ENCODE measurements around the gene HOXA3. TPM values are rescaled to one million over a fixed set of nuclear protein-coding genes. Genes with fewer than 3 reads are reported as not detected.

HOXA3 gene
- total RNA-seq, 8 experiments from 2014 or later: 1.4 to 38.6 (median 18.7) TPM

DNA sequence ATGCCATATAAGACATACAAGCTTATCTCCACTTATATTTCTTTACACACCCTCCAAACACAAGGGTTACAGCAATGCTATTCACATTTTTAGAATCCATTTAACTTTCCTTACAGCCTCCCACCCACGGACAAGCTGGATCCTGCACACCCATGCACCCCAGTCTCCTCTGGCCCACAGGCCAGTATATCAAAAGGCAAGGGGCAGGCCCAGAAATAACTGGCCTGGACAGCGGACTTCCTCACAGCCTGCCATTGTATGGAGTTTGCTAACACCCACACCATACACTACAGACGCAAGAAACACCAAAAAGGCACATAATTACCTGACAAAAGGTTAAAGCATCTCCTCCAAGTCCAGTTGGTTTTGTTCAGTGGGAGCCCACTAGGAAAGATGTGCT, 33.8 kb downstream of the HOXA3 start:
- Histone ChIP-seq H3K4me3 (peak overlapping the region; percentile 61 to 87 (median 80)), H3K27ac (peak overlapping the region; percentile 92 to 94), H3K4me1 (replicated peaks in 1 of 2) (peaks cover 12 to 48% of the 10 kb centered on the region in 2 donors)
- 0 to 60% (median 20%) methylated on average over 1 to 2 of the region's 3 CpGs; no CpG with 5 or more reads in 3 of the 10 experiments for WGBS, 10 experiments
- no peak for ATAC-seq (replicated peaks in 6 of 8)
- in situ Hi-C loops (cut with MboI; ENCODE audit: low pct_unique_long_range_greater_than_20kb in 2 of 9, low sequenced_read_pairs in 9 of 9, unreplicated experiment in 9 of 9): loop anchor here in 1 of 9 experiments (25.0 kb wide), 1 partner anchor 256 kb away; the partner anchor contains the start of gene SKAP2

DNA sequence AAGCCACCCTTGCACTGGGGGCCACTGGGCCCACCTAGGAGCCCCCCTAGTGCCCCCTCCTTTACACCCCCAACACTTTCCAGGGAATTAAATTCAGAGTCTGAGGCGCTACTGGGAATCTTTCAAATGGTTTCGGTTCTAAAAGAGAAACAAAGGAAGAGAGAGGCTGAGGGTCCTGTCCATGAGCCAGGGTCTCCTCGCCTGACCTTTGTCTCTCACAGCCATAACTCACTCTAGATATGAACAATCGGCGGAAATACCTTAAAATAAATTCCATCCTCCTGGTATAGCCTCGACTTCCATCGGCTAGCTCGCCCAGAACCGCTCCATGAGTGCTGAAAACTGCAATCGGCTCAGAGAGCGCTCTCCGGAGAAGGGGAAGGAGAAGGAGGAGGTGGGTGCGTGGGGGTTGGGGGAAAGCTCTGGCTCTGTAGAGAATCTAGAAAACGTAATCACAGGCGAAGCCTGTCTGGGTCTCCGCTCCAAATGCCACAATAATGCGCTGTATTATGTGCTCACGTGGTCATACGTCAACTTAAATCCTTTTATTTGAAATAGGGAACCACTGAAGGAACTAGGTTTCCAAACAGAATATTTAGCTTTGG, 34.4 kb downstream of the HOXA3 start:
- Histone ChIP-seq H3K27ac (peak overlapping the region; percentile 92 to 94), H3K4me3 (peak overlapping the region; percentile 61 to 87 (median 80)), H3K4me1 (replicated peaks in 1 of 2) (peaks cover 12 to 42% of the 10 kb centered on the region in 2 donors)
- in situ Hi-C loops (cut with MboI; ENCODE audit: low pct_unique_long_range_greater_than_20kb in 2 of 9, low sequenced_read_pairs in 9 of 9, unreplicated experiment in 9 of 9): loop anchor here in 1 of 9 experiments (25.0 kb wide), 1 partner anchor 256 kb away; the partner anchor contains the start of gene SKAP2
- 0 to 100% (median 8%) methylated on average over 1 to 9 of the region's 19 CpGs; no CpG with 5 or more reads in 1 of the 10 experiments for WGBS, 10 experiments
- ATAC-seq (replicated peaks in 6 of 8): peak in 1 of 8 experiments; percentile 3

DNA sequence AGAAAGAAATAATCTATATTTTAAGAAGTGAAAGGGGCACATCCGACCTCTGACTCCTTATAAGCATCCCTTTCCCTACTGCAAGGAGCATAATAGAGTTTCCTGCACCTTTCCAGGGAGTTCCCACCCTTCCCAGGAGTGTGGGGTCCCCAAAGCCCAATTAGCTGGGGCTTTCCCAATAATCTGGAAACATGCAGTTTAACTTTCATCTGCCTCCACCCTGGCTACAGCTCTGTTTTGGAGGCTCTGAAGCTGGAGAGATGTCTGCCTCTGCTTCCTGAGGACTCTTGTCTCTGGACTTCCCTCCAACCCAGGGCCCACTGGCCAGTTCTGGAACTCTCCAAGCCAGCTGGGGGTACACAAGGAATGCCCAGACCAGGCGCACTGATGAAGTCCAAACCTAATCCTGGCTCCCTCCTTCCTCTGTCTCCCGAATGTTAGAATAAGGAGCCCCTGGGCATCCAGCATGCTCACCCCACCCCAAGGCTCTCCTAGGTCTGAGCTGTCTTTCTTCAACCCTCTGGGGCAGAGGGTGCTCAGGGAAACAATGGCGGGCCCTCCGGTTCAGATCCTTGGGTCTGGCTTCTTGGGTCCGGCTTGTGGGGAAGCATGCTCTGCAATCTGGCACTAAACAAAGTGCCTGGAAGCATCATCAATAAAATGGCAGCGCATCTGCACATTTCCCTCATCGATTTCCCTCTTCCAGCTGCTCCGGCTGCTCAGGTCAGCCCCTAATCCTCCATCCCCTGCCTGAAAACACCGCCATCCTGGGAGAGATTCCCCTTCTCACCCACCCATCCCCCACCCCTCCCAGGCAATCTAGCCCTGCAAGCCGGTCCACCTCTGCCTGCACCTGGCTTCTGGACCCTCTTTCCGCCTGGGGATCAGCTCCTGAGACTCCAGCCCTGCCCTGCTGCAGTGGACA, 35.2 kb downstream of the HOXA3 start:
- peaks cover 12 to 38% of the 10 kb centered on the region in 2 donors for H3K4me1 ChIP-seq (replicated peaks in 1 of 2)
- no peak for ATAC-seq (replicated peaks in 6 of 8)
- in situ Hi-C loops (cut with MboI; ENCODE audit: low pct_unique_long_range_greater_than_20kb in 2 of 9, low sequenced_read_pairs in 9 of 9, unreplicated experiment in 9 of 9): loop anchor here in 1 of 9 experiments (25.0 kb wide), 1 partner anchor 255 kb away; the partner anchor contains the start of gene SKAP2
- H3K4me3 ChIP-seq: peak overlapping the region; percentile 61 to 87 (median 80)
- 0 to 83% (median 8%) methylated on average over 1 to 6 of the region's 12 CpGs; no CpG with 5 or more reads in 6 of the 10 experiments for WGBS, 10 experiments
- peak overlapping the region; percentile 92 to 94 for H3K27ac ChIP-seq

DNA sequence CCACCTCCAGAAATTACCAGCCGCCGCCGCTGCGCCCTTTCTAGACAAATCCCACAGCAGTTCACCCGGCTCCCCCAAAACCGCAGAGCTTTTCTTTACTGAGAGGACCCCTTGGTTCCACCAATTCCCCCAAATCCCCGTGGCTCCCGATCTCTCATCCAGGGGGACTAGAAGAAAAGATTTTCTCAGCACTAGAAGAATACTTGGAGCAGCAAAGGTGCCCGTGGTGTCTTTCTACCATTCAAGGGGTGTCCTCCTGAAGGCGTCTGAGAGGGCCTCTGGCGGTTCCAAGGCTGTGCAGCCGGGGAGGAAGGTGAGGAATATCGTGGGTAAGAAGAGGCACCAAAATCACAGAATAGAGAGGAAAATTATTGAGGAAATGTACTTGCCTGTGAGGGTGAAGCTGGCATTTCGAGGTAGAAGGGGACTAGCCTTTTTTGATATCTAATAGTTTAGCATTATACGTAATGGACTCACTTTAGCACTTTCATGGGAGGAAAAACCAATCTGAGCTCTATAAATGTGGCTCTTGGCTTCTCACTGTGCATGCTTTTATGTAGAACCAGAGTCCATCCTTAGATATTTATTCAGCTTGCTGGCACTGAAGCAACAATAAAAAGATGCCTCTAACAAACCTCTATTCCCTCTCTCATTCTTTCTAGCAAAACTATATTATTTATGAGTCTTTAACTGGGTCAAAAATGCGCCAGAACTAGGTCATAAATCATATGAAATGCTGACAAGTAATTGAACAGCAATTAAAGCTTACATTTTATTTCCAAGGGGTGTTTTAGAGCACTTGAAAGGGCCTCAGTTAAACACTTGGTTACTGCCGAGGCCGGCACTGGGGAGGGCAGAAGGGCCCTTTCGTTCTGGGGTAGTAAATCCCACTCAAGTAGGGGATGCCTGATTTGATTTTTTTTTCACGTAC, 36.1 kb downstream of the HOXA3 start:
- in situ Hi-C loops (cut with MboI; ENCODE audit: low pct_unique_long_range_greater_than_20kb in 2 of 9, low sequenced_read_pairs in 9 of 9, unreplicated experiment in 9 of 9): loop anchor here in 1 of 9 experiments (25.0 kb wide), 1 partner anchor 254 kb away; the partner anchor contains the start of gene SKAP2
- Histone ChIP-seq H3K4me1 (replicated peaks in 1 of 2) (peaks cover 12 to 33% of the 10 kb centered on the region in 2 donors), H3K4me3 (peak overlapping the region; percentile 61 to 87 (median 80)), H3K27ac (peak overlapping the region; percentile 92 to 94)
- no peak for ATAC-seq (replicated peaks in 6 of 8)
- WGBS, 10 experiments: 0 to 86% (median 20%) methylated on average over 2 to 18 of the region's 20 CpGs; no CpG with 5 or more reads in 1 of the 10 experiments

DNA sequence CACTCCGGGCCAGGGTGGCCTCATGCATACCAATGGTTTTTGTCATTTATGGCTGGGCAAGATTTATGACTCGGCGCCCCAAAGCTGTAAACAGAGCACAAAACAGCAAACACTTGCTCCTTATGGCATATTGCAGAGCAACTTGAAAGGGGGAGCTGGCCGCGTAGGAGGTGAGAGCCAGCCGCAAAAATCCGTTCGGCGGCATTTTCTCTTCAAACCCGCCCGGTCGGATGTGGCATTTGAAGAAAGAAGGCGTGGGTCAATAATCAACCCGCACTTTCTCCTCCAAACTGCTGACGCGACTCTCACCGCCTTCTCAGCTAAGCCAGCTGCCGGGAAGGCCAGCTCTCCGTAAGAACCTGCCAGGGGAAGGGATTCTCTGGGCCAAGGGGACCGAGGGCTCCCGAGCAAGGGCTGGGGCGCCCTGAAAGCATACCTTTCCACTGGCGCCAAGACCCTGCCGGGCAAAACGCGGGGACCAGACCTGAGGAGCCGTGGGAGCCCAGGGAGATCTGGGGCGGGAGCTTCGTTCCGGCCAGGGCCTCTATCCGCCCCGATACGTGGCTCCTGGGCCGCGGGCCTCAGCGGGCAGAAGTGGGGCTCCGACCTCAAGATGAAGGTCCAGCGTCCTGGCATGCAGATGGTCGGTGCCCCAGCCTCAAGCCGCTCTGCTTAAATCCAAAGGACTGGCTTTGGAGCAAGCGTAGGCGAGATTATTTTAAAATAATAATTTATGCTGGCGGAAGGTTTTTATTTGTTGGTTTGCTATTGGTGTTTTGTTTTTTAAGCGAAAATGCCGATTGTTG, 37.0 kb downstream of the HOXA3 start:
- H3K4me3 ChIP-seq: peak overlapping the region; percentile 61 to 87 (median 80)
- in situ Hi-C loops (cut with MboI; ENCODE audit: low pct_unique_long_range_greater_than_20kb in 2 of 9, low sequenced_read_pairs in 9 of 9, unreplicated experiment in 9 of 9): loop anchor here in 1 of 9 experiments (25.0 kb wide), 1 partner anchor 253 kb away; the partner anchor contains the start of gene SKAP2
- ATAC-seq (replicated peaks in 6 of 8): peak in 2 of 8 experiments; percentile 2 to 12
- peak overlapping the region; percentile 92 to 94 for H3K27ac ChIP-seq
- WGBS, 10 experiments: 0 to 97% (median 4%) methylated on average over 2 to 15 of the region's 45 CpGs
- H3K4me1 ChIP-seq (replicated peaks in 1 of 2): peaks cover 12 to 26% of the 10 kb centered on the region in 2 donors

DNA sequence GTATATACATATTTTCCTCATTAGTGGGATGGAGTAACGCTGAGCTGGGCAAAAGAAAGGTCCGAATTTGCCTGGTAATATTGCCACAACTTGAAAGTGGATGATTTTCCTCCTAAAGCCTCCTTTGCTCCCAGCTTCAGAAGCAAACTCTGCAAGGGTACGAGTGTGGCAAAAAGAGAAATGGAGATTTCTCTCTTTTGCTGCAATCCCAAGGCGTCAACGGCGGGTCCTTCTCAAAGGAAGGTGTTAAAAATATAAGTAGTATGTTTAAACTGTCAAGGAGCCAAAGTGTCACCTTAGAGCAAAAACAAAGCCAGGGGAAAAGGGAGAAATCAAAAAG, 37.5 kb downstream of the HOXA3 start:
- Histone ChIP-seq H3K4me3 (peak overlapping the region; percentile 61 to 87 (median 80)), H3K4me1 (replicated peaks in 1 of 2) (peaks cover 10 to 26% of the 10 kb centered on the region in 2 donors), H3K27ac (peak overlapping the region; percentile 92 to 94)
- 0 to 93% (median 5%) methylated on average over 3 to 6 of the region's 6 CpGs; no CpG with 5 or more reads in 4 of the 10 experiments for WGBS, 10 experiments
- no peak for ATAC-seq (replicated peaks in 6 of 8)
- in situ Hi-C loops (cut with MboI; ENCODE audit: low pct_unique_long_range_greater_than_20kb in 2 of 9, low sequenced_read_pairs in 9 of 9, unreplicated experiment in 9 of 9): loop anchor here in 1 of 9 experiments (25.0 kb wide), 1 partner anchor 253 kb away; the partner anchor contains the start of gene SKAP2

DNA sequence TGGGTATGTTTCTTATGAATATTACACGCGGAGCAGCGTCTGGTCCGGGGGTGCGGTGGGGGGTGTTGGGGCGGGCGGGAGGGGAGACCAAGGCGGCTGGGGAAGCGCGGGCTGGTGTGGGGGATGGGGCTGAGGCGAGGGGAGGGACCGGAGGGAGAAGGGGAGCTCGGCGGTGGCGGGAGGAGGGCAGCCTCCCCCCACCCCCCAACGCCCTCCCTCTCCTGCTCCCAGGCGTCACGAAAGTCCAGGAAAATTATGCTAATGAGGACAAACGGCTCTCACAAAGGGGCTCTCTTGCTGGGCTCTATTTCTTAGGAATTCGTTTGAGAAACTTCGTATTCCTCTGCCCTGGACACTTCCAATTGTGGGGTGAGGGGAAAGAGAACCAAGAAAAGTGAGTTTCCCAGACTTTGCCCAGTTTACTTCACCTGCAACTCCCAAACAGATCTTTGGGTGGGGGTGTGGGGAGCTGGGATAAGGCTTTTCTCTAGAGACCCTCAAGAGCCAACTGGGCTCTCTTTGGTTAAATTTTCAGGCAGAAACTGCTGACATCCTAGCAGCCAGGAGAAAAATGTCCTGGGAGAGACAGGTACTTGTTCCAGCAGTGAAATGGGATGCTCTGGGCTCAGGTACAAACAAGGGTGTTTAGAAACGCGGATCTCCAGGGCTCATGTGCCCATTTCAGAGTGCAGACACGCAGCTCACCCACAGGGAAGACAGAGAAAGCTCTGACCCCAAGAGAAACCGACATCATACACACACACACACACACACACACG, 38.2 kb downstream of the HOXA3 start:
- 0 to 60% (median 5%) methylated on average over 1 to 4 of the region's 26 CpGs; no CpG with 5 or more reads in 7 of the 10 experiments for WGBS, 10 experiments
- peak overlapping the region; percentile 92 to 94 for H3K27ac ChIP-seq
- peak in 7 of 8 experiments; percentile 23 to 48 (median 32) for ATAC-seq (replicated peaks in 6 of 8)
- peak overlapping the region; percentile 61 to 87 (median 80) for H3K4me3 ChIP-seq
- in situ Hi-C loops (cut with MboI; ENCODE audit: low pct_unique_long_range_greater_than_20kb in 2 of 9, low sequenced_read_pairs in 9 of 9, unreplicated experiment in 9 of 9): loop anchor here in 1 of 9 experiments (25.0 kb wide), 1 partner anchor 252 kb away; the partner anchor contains the start of gene SKAP2
- peaks cover 10 to 26% of the 10 kb centered on the region in 2 donors for H3K4me1 ChIP-seq (replicated peaks in 1 of 2)

DNA sequence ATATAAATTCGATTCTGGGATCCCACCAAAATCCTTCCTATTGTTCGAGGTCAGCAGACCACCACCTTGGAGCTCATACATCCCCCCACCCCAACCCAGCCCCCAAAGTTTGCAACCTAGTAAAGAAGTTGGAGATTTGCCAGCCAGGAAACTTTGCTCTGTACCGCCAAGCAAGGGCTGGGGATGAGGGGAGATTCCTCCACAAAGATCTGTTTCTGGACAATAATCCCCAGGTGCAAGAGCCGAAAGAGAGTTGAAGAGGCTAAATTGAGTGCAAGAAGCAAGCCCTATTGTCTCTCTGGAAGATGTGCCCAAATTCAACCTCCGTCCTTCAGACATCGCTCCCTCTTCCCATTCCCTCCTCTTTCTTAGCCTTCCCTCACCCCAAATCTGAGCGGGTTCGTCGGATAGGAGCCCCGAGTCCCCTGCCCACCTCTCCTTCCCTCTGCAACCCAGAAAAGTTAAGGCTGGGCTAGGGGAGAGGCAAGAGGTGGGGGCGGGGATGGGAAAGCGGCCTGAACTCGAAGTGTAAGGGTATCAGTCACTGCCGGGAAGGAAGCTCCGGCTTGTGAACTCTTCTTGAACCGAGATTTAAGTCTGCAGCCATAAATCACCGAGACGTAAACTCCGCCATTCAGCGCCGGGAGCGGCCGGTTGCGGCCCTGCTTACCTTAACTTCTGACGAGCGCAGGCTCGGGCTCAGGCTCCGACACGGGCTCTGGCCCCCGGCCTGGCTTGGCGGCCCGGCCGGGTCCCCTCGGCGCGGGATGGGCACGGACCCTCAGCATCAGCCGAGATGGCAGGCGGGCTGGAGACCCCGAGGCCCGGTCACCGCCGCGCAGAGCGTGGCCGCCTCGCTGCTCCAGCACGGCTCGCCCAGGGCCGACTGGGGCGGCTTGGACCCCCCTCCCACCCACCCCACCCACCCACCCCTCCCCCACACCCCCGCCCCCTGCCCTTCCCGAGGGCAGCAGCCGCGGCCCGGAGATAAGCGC, 39.1 kb downstream of the HOXA3 start:
- Histone ChIP-seq H3K4me1 (replicated peaks in 1 of 2) (peaks cover 14 to 26% of the 10 kb centered on the region in 2 donors), H3K27ac (peak overlapping the region; percentile 92 to 94), H3K4me3 (peak overlapping the region; percentile 61 to 87 (median 80))
- ATAC-seq (replicated peaks in 6 of 8): peak in 7 of 8 experiments; percentile 37 to 68 (median 50)
- in situ Hi-C loops (cut with MboI; ENCODE audit: low pct_unique_long_range_greater_than_20kb in 2 of 9, low sequenced_read_pairs in 9 of 9, unreplicated experiment in 9 of 9): loop anchor here in 1 of 9 experiments (25.0 kb wide), 1 partner anchor 251 kb away; the partner anchor contains the start of gene SKAP2
- WGBS, 10 experiments: 0 to 90% (median 4%) methylated on average over 1 to 20 of the region's 57 CpGs; no CpG with 5 or more reads in 1 of the 10 experiments

DNA sequence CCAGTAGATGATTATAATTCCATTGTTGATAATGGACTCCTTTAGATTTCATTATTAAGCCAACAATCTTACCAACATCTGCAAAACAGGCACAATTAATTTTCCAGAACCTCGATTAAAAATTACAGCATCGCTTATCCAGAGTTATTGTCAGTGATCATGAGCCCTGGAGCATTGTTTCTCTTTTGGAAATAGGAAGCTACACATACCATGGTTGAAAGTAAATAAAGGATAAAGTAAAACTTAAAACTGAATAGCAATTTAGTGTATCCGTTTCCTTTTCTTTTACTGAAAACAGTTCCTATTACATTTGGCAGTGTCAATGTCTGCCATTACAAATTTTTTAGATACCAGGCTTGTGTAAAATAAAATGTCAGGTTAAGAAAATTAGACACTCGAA, 40.0 kb downstream of the HOXA3 start:
- 0 to 60% (median 8%) methylated on average over 2 to 4 of the region's 4 CpGs; no CpG with 5 or more reads in 1 of the 10 experiments for WGBS, 10 experiments
- in situ Hi-C loops (cut with MboI; ENCODE audit: low pct_unique_long_range_greater_than_20kb in 2 of 9, low sequenced_read_pairs in 9 of 9, unreplicated experiment in 9 of 9): loop anchor here in 1 of 9 experiments (25.0 kb wide), 1 partner anchor 250 kb away; the partner anchor contains the start of gene SKAP2
- Histone ChIP-seq H3K27ac (peak overlapping the region; percentile 76 to 92), H3K4me3 (peak overlapping the region; percentile 61 to 87 (median 80)), H3K4me1 (replicated peaks in 1 of 2) (peaks cover 14 to 31% of the 10 kb centered on the region in 2 donors)
- no peak for ATAC-seq (replicated peaks in 6 of 8)

All from motor neuron (in vitro differentiated cells).